Hepatocyte (in vitro differentiated cells): ENCODE results near the gene ALPP. TPM values are rescaled to one million over a fixed set of nuclear protein-coding genes. Genes with fewer than 3 reads are reported as not detected.
"Not testable (repeated sequence)": the region's sequence is repeated elsewhere in the genome, so short reads cannot be mapped to it uniquely, and the experiment has no call there.

Source experiments
- DNase-seq: peaks from one replicate; pipeline ENCODE4 v3.0.0-alpha.2; 2016; ENCODE audit warnings: low spot score
- H2AFZ ChIP-seq: fragments of 200-600 bp; sonication (generic); 2 replicates; pipeline ENCODE4 v1.6.0; 2016; ENCODE audit warnings: antibody characterized with exemption, mild to moderate bottlenecking
- H3K27ac ChIP-seq: fragments of 200-600 bp; sonication (generic); 2 replicates; pipeline ENCODE4 v1.5.1; 2016; ENCODE audit warnings: mild to moderate bottlenecking
- H3K27me3 ChIP-seq: fragments of 200-600 bp; sonication (generic); 2 replicates; pipeline ENCODE4 v1.6.1; 2016
- H3K36me3 ChIP-seq: fragments of 200-600 bp; sonication (generic); replicated peaks from 2 replicates; pipeline ENCODE4 v1.5.1; 2016; ENCODE audit warnings: low read depth; ENCODE audit not compliant: insufficient read depth
- H3K4me1 ChIP-seq: fragments of 200-600 bp; sonication (generic); 2 replicates; pipeline ENCODE4 v1.5.1; 2016; ENCODE audit warnings: mild to moderate bottlenecking, moderate library complexity; ENCODE audit not compliant: insufficient read depth
- H3K4me2 ChIP-seq: fragments of 200-600 bp; sonication (generic); 2 replicates; pipeline ENCODE4 v1.6.0; 2016
- H3K4me3 ChIP-seq: fragments of 200-600 bp; sonication (generic); 2 replicates; pipeline ENCODE4 v1.5.1; 2016; ENCODE audit warnings: mild to moderate bottlenecking
- H3K79me2 ChIP-seq: fragments of 200-600 bp; sonication (generic); 2 replicates; pipeline ENCODE4 v1.6.0; 2017; ENCODE audit warnings: mild to moderate bottlenecking
- H3K9me2 ChIP-seq: fragments of 200-600 bp; sonication (generic); replicated peaks from 2 replicates; pipeline ENCODE4 v1.6.0; 2017; ENCODE audit warnings: mild to moderate bottlenecking; ENCODE audit not compliant: insufficient read depth
- H3K9me3 ChIP-seq: fragments of 200-600 bp; sonication (generic); 2 replicates; pipeline ENCODE4 v1.5.1; 2016; ENCODE audit warnings: low read depth, mild to moderate bottlenecking
- H4K20me1 ChIP-seq: fragments of 200-600 bp; sonication (generic); 2 replicates; pipeline ENCODE4 v1.6.0; 2016; ENCODE audit warnings: mild to moderate bottlenecking; ENCODE audit not compliant: insufficient read depth, poor library complexity, severe bottlenecking
- EZH2 ChIP-seq: fragments of 200-600 bp; sonication (generic); IDR thresholded peaks from 2 replicates; pipeline ENCODE4 v1.6.1; 2016; ENCODE audit warnings: antibody characterized with exemption, mild to moderate bottlenecking, borderline replicate concordance
- EZH2phosphoT487 ChIP-seq: fragments of 200-600 bp; sonication (generic); IDR thresholded peaks from one replicate; pipeline ENCODE4 v1.6.1; 2018; ENCODE audit warnings: antibody characterized with exemption, mild to moderate bottlenecking, low read depth, moderate library complexity; ENCODE audit not compliant: unreplicated experiment, severe bottlenecking
- WGBS: methylation state at CpG from one replicate; pipeline ENCODE4 v1.1.6; 2016; ENCODE audit warnings: low lambda C conversion rate; ENCODE audit errors: missing lambda C conversion rate; 5-methylcytosine and 5-hydroxymethylcytosine counted together
- polyA plus RNA-seq: library from polyadenylated mRNA; unstranded; fragments of >200 nt; fragmentation: Nextera tagmentation; extraction: Ambion mirVana; gene quantifications from 2 replicates; pipeline ENCODE4 v1.2.1, GENCODE V29; 2016
- total RNA-seq: library from RNA; depleted of rRNA; stranded (reverse); fragments of >200 nt; gene quantifications from 2 replicates; pipeline ENCODE4 v1.2.3, GENCODE V29; 2014
- TF ChIP-seq, protein P1 (sequence below): fragments of 200-600 bp; sonication (generic); IDR thresholded peaks from 2 replicates; pipeline ENCODE4 v1.5.1; 2016; ENCODE audit warnings: antibody characterized with exemption, mild to moderate bottlenecking; ENCODE audit not compliant: poor library complexity

ALPP gene
- total and polyA plus RNA-seq, 2 experiments from 2014 or later: 1.2 to 6.5 TPM

DNA sequence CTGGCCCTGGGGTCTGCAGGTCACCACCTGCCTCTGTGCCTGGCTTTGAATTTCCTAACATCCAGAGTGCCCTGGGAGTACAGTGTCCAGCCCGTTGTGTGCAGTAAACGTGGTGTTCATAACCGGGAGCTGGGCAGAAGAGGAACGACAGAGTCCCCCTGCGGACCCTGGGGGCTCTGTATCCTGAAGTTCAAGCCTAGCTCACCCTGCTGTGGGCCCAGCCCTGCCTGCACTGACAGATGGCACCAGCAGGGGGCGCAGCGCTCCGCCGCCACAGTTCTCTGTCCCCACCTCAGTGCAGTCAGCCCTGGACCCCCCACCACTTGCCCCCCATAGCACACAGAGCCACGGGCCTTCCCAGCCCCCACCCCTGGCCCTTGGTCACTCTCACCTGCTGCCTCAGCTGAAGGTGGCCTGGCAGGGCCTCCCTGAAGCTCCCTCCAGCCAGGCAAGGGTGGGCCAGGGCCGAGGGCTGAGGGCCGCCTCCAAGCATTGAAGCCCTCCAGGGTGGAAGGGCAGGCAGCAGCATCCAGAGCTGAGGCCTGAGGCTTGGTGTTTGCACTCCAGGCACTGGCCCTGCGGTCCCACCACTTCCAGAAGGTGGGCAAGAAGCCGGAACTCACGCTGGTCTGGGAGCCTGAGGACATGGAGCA lies 43.2 kb upstream of the ALPP start:
- H3K27me3 ChIP-seq, H4K20me1 ChIP-seq, H2AFZ ChIP-seq, H3K9me3 ChIP-seq, H3K79me2 ChIP-seq, H3K4me2 ChIP-seq, H3K36me3 ChIP-seq, DNase-seq, H3K9me2 ChIP-seq, H3K4me3 ChIP-seq, H3K4me1 ChIP-seq, H3K27ac ChIP-seq: not testable (repeated sequence)
- TF ChIP-seq, protein P1, sequence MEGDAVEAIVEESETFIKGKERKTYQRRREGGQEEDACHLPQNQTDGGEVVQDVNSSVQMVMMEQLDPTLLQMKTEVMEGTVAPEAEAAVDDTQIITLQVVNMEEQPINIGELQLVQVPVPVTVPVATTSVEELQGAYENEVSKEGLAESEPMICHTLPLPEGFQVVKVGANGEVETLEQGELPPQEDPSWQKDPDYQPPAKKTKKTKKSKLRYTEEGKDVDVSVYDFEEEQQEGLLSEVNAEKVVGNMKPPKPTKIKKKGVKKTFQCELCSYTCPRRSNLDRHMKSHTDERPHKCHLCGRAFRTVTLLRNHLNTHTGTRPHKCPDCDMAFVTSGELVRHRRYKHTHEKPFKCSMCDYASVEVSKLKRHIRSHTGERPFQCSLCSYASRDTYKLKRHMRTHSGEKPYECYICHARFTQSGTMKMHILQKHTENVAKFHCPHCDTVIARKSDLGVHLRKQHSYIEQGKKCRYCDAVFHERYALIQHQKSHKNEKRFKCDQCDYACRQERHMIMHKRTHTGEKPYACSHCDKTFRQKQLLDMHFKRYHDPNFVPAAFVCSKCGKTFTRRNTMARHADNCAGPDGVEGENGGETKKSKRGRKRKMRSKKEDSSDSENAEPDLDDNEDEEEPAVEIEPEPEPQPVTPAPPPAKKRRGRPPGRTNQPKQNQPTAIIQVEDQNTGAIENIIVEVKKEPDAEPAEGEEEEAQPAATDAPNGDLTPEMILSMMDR: peak; percentile 48
- 65% methylated on average over 13 of the region's 15 CpGs for WGBS

DNA sequence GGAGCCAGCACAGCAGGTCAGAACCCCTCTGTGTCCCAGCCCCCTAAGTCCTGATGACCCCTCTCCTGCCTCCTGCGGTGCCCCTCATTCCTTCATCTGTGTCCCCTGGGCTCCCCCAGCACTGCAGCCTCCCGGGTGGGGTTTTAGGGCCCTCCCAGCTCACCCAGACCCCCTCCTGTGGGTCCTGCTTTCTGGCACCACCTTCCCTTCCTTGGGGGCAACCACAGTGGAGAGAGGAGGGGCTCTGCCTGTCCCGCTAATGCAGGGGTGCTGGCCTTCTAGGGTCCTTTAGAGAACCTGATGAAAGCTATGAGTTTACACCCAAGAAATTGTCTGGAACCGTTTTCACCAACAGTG lies 42.7 kb upstream of the ALPP start:
- Histone ChIP-seq H3K36me3 (no peaks in the 10 kb centered on the region), H3K79me2 (no peaks in the 10 kb centered on the region), H3K9me3 (no peaks in the 10 kb centered on the region), H3K27ac (no peak overlapping the region), H2AFZ (no peak overlapping the region), H4K20me1 (no peaks in the 10 kb centered on the region), H3K27me3 (no peaks in the 10 kb centered on the region), H3K4me3 (no peak overlapping the region), H3K4me1 (no peaks in the 10 kb centered on the region), H3K9me2 (no peaks in the 10 kb centered on the region), H3K4me2 (no peak overlapping the region)
- DNase-seq: no peak
- TF ChIP-seq, protein P1: no peak
- TF ChIP-seq EZH2 (no peak), EZH2phosphoT487 (no peak)
- 96% methylated on average over 4 of the region's 4 CpGs for WGBS

DNA sequence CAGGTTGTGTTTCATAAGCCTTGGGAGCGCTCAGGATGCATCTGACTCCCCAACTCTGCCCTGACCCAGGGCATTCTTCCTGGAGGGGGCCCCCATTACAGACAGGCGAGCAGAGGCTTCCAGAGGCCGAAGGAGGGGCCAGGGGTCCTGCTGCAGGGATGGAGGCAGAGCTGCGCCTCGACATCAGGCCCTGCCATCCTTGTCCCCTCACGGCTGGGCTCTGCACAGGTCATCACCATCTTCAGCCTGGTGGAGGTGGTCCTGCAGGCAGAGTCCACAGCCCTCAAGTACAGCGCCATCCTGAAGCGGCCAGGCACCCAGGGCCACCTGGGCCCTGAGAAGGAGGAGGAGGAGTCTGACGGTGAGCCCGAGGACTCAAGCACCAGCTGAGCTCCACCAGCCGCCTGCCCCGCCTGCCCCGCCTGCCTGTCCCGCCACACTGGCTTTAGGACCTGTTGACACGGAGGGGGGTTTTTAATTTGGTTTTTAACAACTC lies 42.3 kb upstream of the ALPP start:
- H3K9me3 ChIP-seq: no peaks in the 10 kb centered on the region
- no peak overlapping the region for H2AFZ ChIP-seq
- no peak overlapping the region for H3K27ac ChIP-seq
- TF ChIP-seq EZH2phosphoT487: no peak
- TF ChIP-seq, protein P1: no peak
- TF ChIP-seq EZH2: no peak
- H4K20me1 ChIP-seq: no peaks in the 10 kb centered on the region
- H3K79me2 ChIP-seq: no peaks in the 10 kb centered on the region
- no peak overlapping the region for H3K4me3 ChIP-seq
- no peaks in the 10 kb centered on the region for H3K9me2 ChIP-seq
- no peaks in the 10 kb centered on the region for H3K4me1 ChIP-seq
- no peaks in the 10 kb centered on the region for H3K27me3 ChIP-seq
- no peaks in the 10 kb centered on the region for H3K36me3 ChIP-seq
- WGBS: 96% methylated on average over 15 of the region's 15 CpGs
- no peak overlapping the region for H3K4me2 ChIP-seq
- no peak for DNase-seq
